Measurements from ENCODE around the gene KIF16B. TPM values are rescaled to one million over a fixed set of nuclear protein-coding genes. Genes with fewer than 3 reads are reported as not detected.

The KIF16B gene
- total RNA-seq, 1 donor from 2014 or later: 17.6 TPM

Other genes starting within 250 kb of the KIF16B start
- gene SNRPB2, start 156.6 kb upstream of the KIF16B start, total RNA-seq (ENCODE audit: insufficient read depth, low replicate concordance): 37.3 TPM
- 1.7 TPM for gene OTOR, start 174.9 kb upstream of the KIF16B start, total RNA-seq (ENCODE audit: insufficient read depth, low replicate concordance)

All from umbilical cord (tissue), 1 donor.